Stomach (tissue), 9 donors: ENCODE results near the gene VPS45. TPM values are rescaled to one million over a fixed set of nuclear protein-coding genes. Genes with fewer than 3 reads are reported as not detected.
"Not testable (repeated sequence)": the region's sequence is repeated elsewhere in the genome, so short reads cannot be mapped to it uniquely, and the experiment has no call there.

Experiments used
- DNase-seq, 2 donors: peaks; one replicate each; pipeline versions ENCODE4 v3.0.0 to v3.0.0-alpha.2; 2013 to 2019
- H3K27ac ChIP-seq, 5 donors: fragments of 200-600 bp in 4 of 5; sonication (generic) in 4 of 5; one replicate each; pipeline ENCODE4 v1.5.1; 2013 to 2019; ENCODE audit warnings: mild to moderate bottlenecking in 1 of 5, moderate library complexity in 1 of 5
- H3K27me3 ChIP-seq, 3 donors: fragments of 200-600 bp; sonication (generic); one replicate each; pipeline ENCODE4 v1.5.1; 2017 to 2019; ENCODE audit warnings: mixed run types in 1 of 3
- H3K36me3 ChIP-seq, 4 donors: fragments of 200-600 bp; sonication (generic); 1 replicate in 3 of 4; 2 replicates in 1 of 4; pipeline ENCODE4 v1.5.1; 2016 to 2019
- H3K4me1 ChIP-seq, 4 donors: fragments of 200-600 bp; sonication (generic); one replicate each; pipeline ENCODE4 v1.5.1; 2016 to 2019
- H3K4me3 ChIP-seq, 4 donors: fragments of 200-600 bp; sonication (generic) in 3 of 4; one replicate each; pipeline ENCODE4 v1.5.1; 2016 to 2019; ENCODE audit warnings: mild to moderate bottlenecking in 1 of 4
- H3K9me3 ChIP-seq, 4 donors: fragments of 200-600 bp; sonication (generic); one replicate each; pipeline ENCODE4 v1.5.1; 2016 to 2019
- EP300 ChIP-seq: sonication (generic); formaldehyde crosslinking; IDR thresholded peaks from one replicate; pipeline ENCODE4 v1.6.1; 2017; ENCODE audit warnings: antibody characterized with exemption
- POLR2A ChIP-seq, 4 donors: fragments of 450-650 bp; IDR thresholded peaks; one replicate each; pipeline ENCODE4 v1.6.1; 2016; ENCODE audit warnings: antibody characterized with exemption in 4 of 4, control low read depth in 2 of 4, mild to moderate bottlenecking in 1 of 4, moderate library complexity in 1 of 4
- POLR2AphosphoS5 ChIP-seq, 3 donors: sonication (generic); formaldehyde crosslinking; IDR thresholded peaks; one replicate each; pipeline ENCODE4 v1.6.1; 2016; ENCODE audit warnings: antibody characterized with exemption in 3 of 3
- WGBS, 5 donors: extraction: QIAGEN DNeasy Blood & Tissue Kit in 3 of 5; methylation state at CpG; one replicate each; pipeline versions ENCODE4 v1.1.5 to v1.1.7; 2013 to 2018; 5-methylcytosine and 5-hydroxymethylcytosine counted together
- intact Hi-C: fragments of 100-400 bp; cut with DNase I; formaldehyde crosslinking; loops from one replicate; pipeline ENCODE4 v1.15.1; 2023; ENCODE audit warnings: low total_unique reads
- polyA plus RNA-seq, 3 donors: library from polyadenylated mRNA; stranded (reverse); fragments of 200-250 nt; gene quantifications; one replicate each; pipeline ENCODE4 v1.2.3, GENCODE V29; 2013
- total RNA-seq, 5 donors: library from RNA; depleted of rRNA; stranded (reverse); fragments of >200 nt; gene quantifications; one replicate each; pipeline versions ENCODE4 v1.1.0 to v1.2.3, GENCODE V29; 2014 to 2016
- TF ChIP-seq, protein P1 (sequence below), 7 experiments: fragments of 450-650 bp in 4 of 7; fragments of 200-600 bp in 3 of 7; sonication (generic) in 3 of 7; IDR thresholded peaks; one replicate each; pipeline ENCODE4 v1.5.1; 2016 to 2019; ENCODE audit warnings: antibody characterized with exemption in 7 of 7, control low read depth in 2 of 7, mild to moderate bottlenecking in 1 of 7
- donor health status: healthy with polysubstance abuse.
- donor health status: Bipolar disorder and iron deficiency.
- donor health status: healthy.

VPS45 gene
- total and polyA plus RNA-seq, 8 donors = 13.3 to 69.9 (median 30.5) TPM

DNA sequence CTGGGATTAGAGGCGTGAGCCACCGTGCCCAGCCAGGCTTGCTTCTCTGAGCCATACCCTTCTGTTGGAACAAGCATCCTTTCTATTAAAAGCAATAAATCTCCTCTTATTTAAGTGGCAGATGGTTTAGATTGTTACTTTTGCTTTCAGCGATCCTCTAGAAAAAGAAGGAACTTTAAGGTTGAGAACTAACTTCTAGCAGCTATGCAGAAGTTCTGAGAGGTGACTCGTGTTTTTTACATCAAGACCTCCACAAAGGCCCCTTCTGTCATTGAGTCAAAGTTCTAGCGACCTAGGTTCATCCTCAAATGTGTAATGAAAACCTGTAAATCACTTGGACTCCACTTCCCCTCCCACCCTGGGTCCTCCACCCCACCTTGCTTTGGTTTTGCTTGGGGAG is 112.9 kb downstream of the VPS45 start:
- Histone ChIP-seq H3K27me3 (no peaks in the 10 kb centered on the region), H3K4me3 (no peak overlapping the region), H3K4me1 (no peaks in the 10 kb centered on the region), H3K27ac (no peak overlapping the region), H3K9me3 (no peaks in the 10 kb centered on the region), H3K36me3 (no peaks in the 10 kb centered on the region)
- TF ChIP-seq POLR2AphosphoS5 (IDR thresholded peaks at IDR 0.05) (no peak), EP300 (no peak), POLR2A (IDR thresholded peaks at IDR 0.05) (no peak)
- TF ChIP-seq, protein P1, sequence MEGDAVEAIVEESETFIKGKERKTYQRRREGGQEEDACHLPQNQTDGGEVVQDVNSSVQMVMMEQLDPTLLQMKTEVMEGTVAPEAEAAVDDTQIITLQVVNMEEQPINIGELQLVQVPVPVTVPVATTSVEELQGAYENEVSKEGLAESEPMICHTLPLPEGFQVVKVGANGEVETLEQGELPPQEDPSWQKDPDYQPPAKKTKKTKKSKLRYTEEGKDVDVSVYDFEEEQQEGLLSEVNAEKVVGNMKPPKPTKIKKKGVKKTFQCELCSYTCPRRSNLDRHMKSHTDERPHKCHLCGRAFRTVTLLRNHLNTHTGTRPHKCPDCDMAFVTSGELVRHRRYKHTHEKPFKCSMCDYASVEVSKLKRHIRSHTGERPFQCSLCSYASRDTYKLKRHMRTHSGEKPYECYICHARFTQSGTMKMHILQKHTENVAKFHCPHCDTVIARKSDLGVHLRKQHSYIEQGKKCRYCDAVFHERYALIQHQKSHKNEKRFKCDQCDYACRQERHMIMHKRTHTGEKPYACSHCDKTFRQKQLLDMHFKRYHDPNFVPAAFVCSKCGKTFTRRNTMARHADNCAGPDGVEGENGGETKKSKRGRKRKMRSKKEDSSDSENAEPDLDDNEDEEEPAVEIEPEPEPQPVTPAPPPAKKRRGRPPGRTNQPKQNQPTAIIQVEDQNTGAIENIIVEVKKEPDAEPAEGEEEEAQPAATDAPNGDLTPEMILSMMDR (IDR thresholded peaks at IDR 0.05) = no peak
- DNase-seq = no peak
- WGBS, 5 donors = 62 to 73% (median 64%) methylated on average over 5 of the region's 5 CpGs
- intact Hi-C loops = no loop called here

DNA sequence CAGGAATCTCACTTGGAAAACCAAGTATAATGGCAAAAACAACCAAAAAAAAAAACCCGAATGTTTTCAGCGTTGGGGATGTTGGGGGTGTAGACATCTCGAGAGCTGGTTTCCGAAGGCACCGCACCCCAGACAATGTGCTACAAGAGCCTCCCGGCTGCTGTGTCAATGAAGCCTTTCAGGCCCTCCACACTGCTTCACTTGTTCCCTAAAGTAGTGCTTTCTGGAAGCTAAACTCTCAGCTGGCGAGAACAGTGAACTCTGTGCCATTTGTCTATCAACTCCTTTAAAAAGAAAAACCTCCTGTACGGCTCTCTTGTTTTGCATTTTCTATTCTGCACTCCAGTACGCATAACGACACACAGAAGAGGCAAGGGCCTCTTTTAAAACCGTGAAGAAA is 114.7 kb downstream of the VPS45 start:
- no peak overlapping the region for H3K27ac ChIP-seq
- WGBS, 5 donors = 86 to 89% (median 87%) methylated on average over 11 of the region's 11 CpGs
- TF ChIP-seq EP300 (no peak), POLR2AphosphoS5 (IDR thresholded peaks at IDR 0.05) (no peak), POLR2A (IDR thresholded peaks at IDR 0.05) (no peak)
- TF ChIP-seq, protein P1 (IDR thresholded peaks at IDR 0.05) = no peak
- H3K27me3 ChIP-seq = no peaks in the 10 kb centered on the region
- H3K36me3 ChIP-seq = no peaks in the 10 kb centered on the region
- H3K9me3 ChIP-seq = no peaks in the 10 kb centered on the region
- H3K4me1 ChIP-seq = peaks cover 0 to 11% (median 2%) of the 10 kb centered on the region in 4 donors
- peak in 1 of 2 donors; percentile 43 for DNase-seq
- no peak overlapping the region for H3K4me3 ChIP-seq
- intact Hi-C loops = no loop called here

DNA sequence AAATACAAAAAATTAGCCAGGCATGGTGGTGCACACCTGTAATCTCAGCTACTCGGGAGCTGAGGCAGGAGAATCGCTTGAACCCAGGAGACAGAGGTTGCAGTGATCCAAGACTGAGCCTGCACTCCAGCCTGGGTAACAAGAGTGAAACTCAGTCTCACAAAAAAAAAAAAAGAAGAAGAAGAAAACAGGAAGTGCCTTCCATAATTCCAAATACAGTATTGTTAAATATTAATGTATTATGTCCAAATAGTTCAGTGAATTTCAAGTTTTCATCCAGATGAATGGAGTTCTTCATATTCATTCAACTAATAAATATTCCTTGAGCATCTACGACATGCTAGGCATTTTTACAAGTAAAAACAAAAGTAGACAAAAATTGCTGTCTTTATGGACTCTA is 115.5 kb downstream of the VPS45 start:
- H3K36me3 ChIP-seq = no peaks in the 10 kb centered on the region
- H3K27me3 ChIP-seq = peaks cover 0 to 4% (median 0%) of the 10 kb centered on the region in 3 donors
- no peak overlapping the region for H3K27ac ChIP-seq
- no peak for DNase-seq
- peaks cover 0 to 18% (median 3%) of the 10 kb centered on the region in 4 donors for H3K4me1 ChIP-seq
- WGBS, 5 donors = 82 to 94% (median 89%) methylated on average over 3 of the region's 3 CpGs
- no peaks in the 10 kb centered on the region for H3K9me3 ChIP-seq
- TF ChIP-seq, protein P1 (IDR thresholded peaks at IDR 0.05) = no peak
- TF ChIP-seq EP300 = no peak
- no peak for TF ChIP-seq POLR2AphosphoS5 (IDR thresholded peaks at IDR 0.05)
- no peak for TF ChIP-seq POLR2A (IDR thresholded peaks at IDR 0.05)
- intact Hi-C loops = no loop called here
- H3K4me3 ChIP-seq = no peak overlapping the region

DNA sequence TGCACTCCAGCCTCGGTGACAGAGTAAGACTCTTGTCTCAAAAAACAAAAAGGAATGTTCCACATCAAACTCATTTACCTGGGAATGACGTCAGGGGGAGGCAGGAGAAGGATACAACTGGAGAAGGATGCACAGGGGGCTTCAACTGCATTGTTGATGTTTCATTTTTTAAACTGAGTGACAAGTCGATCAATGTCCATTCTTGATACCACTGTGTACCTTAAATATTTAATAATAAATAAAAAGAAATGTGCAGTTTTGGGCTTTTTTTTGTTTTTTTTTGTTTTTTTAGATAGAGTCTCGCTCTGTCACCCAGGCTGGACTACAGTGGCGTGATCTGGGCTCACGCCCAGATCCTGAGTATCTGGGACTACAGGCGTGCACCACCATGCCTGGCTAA is 117.9 kb downstream of the VPS45 start:
- Histone ChIP-seq H3K27ac (no peak overlapping the region), H3K4me1 (peaks cover 0 to 18% (median 3%) of the 10 kb centered on the region in 4 donors), H3K4me3 (no peak overlapping the region), H3K36me3 (no peaks in the 10 kb centered on the region), H3K9me3 (no peaks in the 10 kb centered on the region), H3K27me3 (peaks cover 0 to 8% (median 0%) of the 10 kb centered on the region in 3 donors)
- DNase-seq = no peak
- WGBS, 5 donors = 80 to 86% (median 83%) methylated on average over 7 of the region's 7 CpGs
- intact Hi-C loops = no loop called here
- TF ChIP-seq EP300 (no peak), POLR2AphosphoS5 (IDR thresholded peaks at IDR 0.05) (no peak)
- TF ChIP-seq, protein P1 (IDR thresholded peaks at IDR 0.05) = no peak

- Histone ChIP-seq H3K4me1 (peaks cover 0 to 18% (median 3%) of the 10 kb centered on the region in 4 donors), H3K27ac (peak overlapping the region in 3 of 5 donors; percentile 18 to 59 (median 41))
- H3K9me3 ChIP-seq, H3K27me3 ChIP-seq, H3K4me3 ChIP-seq, intact Hi-C loops, DNase-seq, H3K36me3 ChIP-seq: not testable (repeated sequence)
- 70 to 79% (median 72%) methylated on average over 7 of the region's 7 CpGs for WGBS, 5 donors
Measured at GRCh38 chr1:150186438-150186788, 118.8 kb downstream of the VPS45 start.
